Measurements from ENCODE around the gene DCLK2. TPM values are rescaled to one million over a fixed set of nuclear protein-coding genes. Genes with fewer than 3 reads are reported as not detected.

DCLK2 gene
- total and polyA plus RNA-seq, 2 of the 13 experiments (the other 11 are each of a cell fraction or from before 2014, with no cell fraction given) = not detected

DNA sequence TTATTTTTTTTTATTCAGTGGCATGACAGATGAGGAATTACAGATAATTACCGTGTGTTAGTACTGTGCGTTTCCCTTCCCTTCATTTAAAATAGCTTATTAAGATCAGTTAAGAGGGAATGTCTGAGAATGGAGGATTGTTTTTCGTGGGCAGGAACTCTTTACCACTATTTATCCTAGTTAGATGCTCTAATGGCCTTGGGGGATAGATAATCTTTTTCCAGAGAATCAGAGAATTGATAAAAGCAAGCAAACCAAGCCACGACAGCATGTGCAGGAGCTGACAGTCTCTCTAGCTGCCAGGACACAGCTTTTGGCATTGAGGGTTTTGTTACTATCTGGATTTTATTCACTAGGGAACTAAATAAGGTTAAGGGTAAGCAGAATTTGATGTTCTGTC, 128.7 kb downstream of the DCLK2 start:
- H3K27ac ChIP-seq (ENCODE audit: extremely low read length, insufficient read depth, low read length) = no peak overlapping the region
- H3K9me3 ChIP-seq (ENCODE audit: low read length) = no peaks in the 10 kb centered on the region
- no peak overlapping the region for H3K4me2 ChIP-seq (ENCODE audit: low read depth, low read length)
- in situ Hi-C loops (cut with HindIII; ENCODE audit: extremely low pct_ligation_motif_present, low pct_unique_long_range_greater_than_20kb) (no loop called here), intact Hi-C loops (cut with micrococcal nuclease; ENCODE audit: unreplicated experiment) (loop anchor here (2.0 kb wide), 1 partner anchor 292 kb away; no protein-coding TSS in a partner anchor)
- no peaks in the 10 kb centered on the region for H4K20me1 ChIP-seq (ENCODE audit: insufficient read depth, low read length)
- no peaks in the 10 kb centered on the region for H3K27me3 ChIP-seq (ENCODE audit: control insufficient read depth in 1 of 2, insufficient read depth in 2 of 2, low read length in 2 of 2)
- ChIA-PET CTCF (ENCODE audit: low intra/inter-chr PET ratio, low total read pairs) (no interaction called here), POLR2A (no interaction called here)
- H3K4me3 ChIP-seq (replicated peaks in 1 of 3; ENCODE audit: insufficient read depth in 1 of 3, low read depth in 2 of 3, low read length in 3 of 3) = no peak overlapping the region
- no peak for TF ChIP-seq NR2F1 (CRISPR knock-in tag; IDR thresholded peaks at IDR 0.05)
- TF ChIP-seq ZNF850 (CRISPR knock-in tag; conservative IDR thresholded peaks at IDR 0.05) = no peak
- TF ChIP-seq MTERF4 (CRISPR knock-in tag; IDR thresholded peaks at IDR 0.05) = no peak
- TF ChIP-seq PHF20 (CRISPR knock-in tag; IDR thresholded peaks at IDR 0.05) = no peak
- no peak for TF ChIP-seq PTBP1 (IDR thresholded peaks at IDR 0.05; ENCODE audit: low read depth, low read length, poor library complexity, severe bottlenecking)
- TF ChIP-seq ZNF382 (CRISPR knock-in tag; IDR thresholded peaks at IDR 0.05; ENCODE audit: borderline replicate concordance) = no peak
- TF ChIP-seq ZNF770 (CRISPR knock-in tag; IDR thresholded peaks at IDR 0.05) = no peak
- TF ChIP-seq, protein P1, sequence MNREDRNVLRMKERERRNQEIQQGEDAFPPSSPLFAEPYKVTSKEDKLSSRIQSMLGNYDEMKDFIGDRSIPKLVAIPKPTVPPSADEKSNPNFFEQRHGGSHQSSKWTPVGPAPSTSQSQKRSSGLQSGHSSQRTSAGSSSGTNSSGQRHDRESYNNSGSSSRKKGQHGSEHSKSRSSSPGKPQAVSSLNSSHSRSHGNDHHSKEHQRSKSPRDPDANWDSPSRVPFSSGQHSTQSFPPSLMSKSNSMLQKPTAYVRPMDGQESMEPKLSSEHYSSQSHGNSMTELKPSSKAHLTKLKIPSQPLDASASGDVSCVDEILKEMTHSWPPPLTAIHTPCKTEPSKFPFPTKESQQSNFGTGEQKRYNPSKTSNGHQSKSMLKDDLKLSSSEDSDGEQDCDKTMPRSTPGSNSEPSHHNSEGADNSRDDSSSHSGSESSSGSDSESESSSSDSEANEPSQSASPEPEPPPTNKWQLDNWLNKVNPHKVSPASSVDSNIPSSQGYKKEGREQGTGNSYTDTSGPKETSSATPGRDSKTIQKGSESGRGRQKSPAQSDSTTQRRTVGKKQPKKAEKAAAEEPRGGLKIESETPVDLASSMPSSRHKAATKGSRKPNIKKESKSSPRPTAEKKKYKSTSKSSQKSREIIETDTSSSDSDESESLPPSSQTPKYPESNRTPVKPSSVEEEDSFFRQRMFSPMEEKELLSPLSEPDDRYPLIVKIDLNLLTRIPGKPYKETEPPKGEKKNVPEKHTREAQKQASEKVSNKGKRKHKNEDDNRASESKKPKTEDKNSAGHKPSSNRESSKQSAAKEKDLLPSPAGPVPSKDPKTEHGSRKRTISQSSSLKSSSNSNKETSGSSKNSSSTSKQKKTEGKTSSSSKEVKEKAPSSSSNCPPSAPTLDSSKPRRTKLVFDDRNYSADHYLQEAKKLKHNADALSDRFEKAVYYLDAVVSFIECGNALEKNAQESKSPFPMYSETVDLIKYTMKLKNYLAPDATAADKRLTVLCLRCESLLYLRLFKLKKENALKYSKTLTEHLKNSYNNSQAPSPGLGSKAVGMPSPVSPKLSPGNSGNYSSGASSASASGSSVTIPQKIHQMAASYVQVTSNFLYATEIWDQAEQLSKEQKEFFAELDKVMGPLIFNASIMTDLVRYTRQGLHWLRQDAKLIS (CRISPR knock-in tag; IDR thresholded peaks at IDR 0.05) = no peak
- TF ChIP-seq TOPORS (CRISPR knock-in tag; IDR thresholded peaks at IDR 0.05) = no peak
- no peak for TF ChIP-seq PHF8 (CRISPR knock-in tag; IDR thresholded peaks at IDR 0.05)
- TF ChIP-seq HNRNPUL1 (IDR thresholded peaks at IDR 0.05; ENCODE audit: low read depth, low read length) = no peak
- DNase-seq (ENCODE audit: low spot score) (no peak), FAIRE-seq (no peak), ATAC-seq (no peak)
- H3K9ac ChIP-seq (ENCODE audit: insufficient read depth, low read depth, low read length) = no peak overlapping the region
- H3K4me1 ChIP-seq (ENCODE audit: insufficient read depth, low read length) = no peaks in the 10 kb centered on the region
- 16% methylated on average over 4 of the region's 4 CpGs for WGBS (ENCODE audit: low lambda C conversion rate)
- no peaks in the 10 kb centered on the region for H3K36me3 ChIP-seq (replicated peaks in 1 of 2; ENCODE audit: control insufficient read depth in 1 of 2, insufficient read depth in 2 of 2, low read length in 2 of 2)
- no peak overlapping the region for H2AFZ ChIP-seq (ENCODE audit: low read length)
- no TSS peak for BruUV-seq (replicated peaks)
- H3K79me2 ChIP-seq (ENCODE audit: insufficient read depth, low read length) = no peaks in the 10 kb centered on the region
